K562 (cell line): Measurements from ENCODE around the gene STUB1. TPM values are rescaled to one million over a fixed set of nuclear protein-coding genes. Genes with fewer than 3 reads are reported as not detected.
A peak's percentile ranks its signal among the peaks of the same experiment; 100 is the strongest.

ENCODE experiments used
- BMI1 ChIP-seq: fragments of 150-350 bp; IDR thresholded peaks from 2 replicates; pipeline ENCODE4 v1.6.1; 2014; ENCODE audit warnings: low read length
- CBX5 ChIP-seq: IDR thresholded peaks from 2 replicates; pipeline ENCODE4 v1.6.1; 2014; ENCODE audit warnings: low read depth, borderline replicate concordance
- DDX20 ChIP-seq: fragments of 450-650 bp; IDR thresholded peaks from 2 replicates; pipeline ENCODE4 v1.6.1; 2016; ENCODE audit warnings: missing genetic modification characterization, low read depth, mild to moderate bottlenecking, missing compliant biosample characterization, moderate library complexity
- DIDO1 ChIP-seq: fragments of 450-650 bp; IDR thresholded peaks from 2 replicates; pipeline ENCODE4 v1.6.1; 2016; ENCODE audit warnings: low read depth, missing biosample characterization, missing genetic modification characterization
- EGR1 ChIP-seq: fragments of 450-650 bp; conservative IDR thresholded peaks from 2 replicates; pipeline ENCODE4 v1.6.1; 2017; ENCODE audit warnings: mild to moderate bottlenecking
- GATA2 ChIP-seq: sonication (generic); formaldehyde crosslinking; IDR thresholded peaks from 2 replicates; pipeline ENCODE4 v1.4.0; 2020; ENCODE audit warnings: mild to moderate bottlenecking, missing genetic modification reagents
- MIER1 ChIP-seq: fragments of 450-650 bp; IDR thresholded peaks from 2 replicates; pipeline ENCODE4 v1.6.1; 2016; ENCODE audit warnings: antibody characterized with exemption, mild to moderate bottlenecking, low read depth
- NEUROD1 ChIP-seq: fragments of 150-350 bp; IDR thresholded peaks from 2 replicates; pipeline ENCODE4 v1.6.1; 2014; ENCODE audit warnings: borderline replicate concordance, low read length, low read depth; ENCODE audit not compliant: partially characterized antibody
- NFYB ChIP-seq: IDR thresholded peaks from 2 replicates; pipeline ENCODE4 v1.6.1; 2011; ENCODE audit warnings: mild to moderate bottlenecking, moderate library complexity; ENCODE audit not compliant: insufficient read length; ENCODE audit errors: extremely low read depth
- NR1H2 ChIP-seq: sonication (generic); formaldehyde crosslinking; IDR thresholded peaks from 2 replicates; pipeline ENCODE4 v1.4.0; 2020; ENCODE audit warnings: mild to moderate bottlenecking, missing genetic modification reagents
- NR2F6 ChIP-seq: fragments of 450-650 bp; formaldehyde crosslinking; IDR thresholded peaks from 2 replicates; pipeline ENCODE4 v1.4.0; 2020; ENCODE audit warnings: mild to moderate bottlenecking
- PTBP1 ChIP-seq: fragments of 200-400 bp; formaldehyde crosslinking; IDR thresholded peaks from 2 replicates; pipeline ENCODE4 v1.6.1; 2017; ENCODE audit warnings: low read depth, low read length
- RB1 ChIP-seq: fragments of 450-650 bp; IDR thresholded peaks from 2 replicates; pipeline ENCODE4 v1.6.1; 2017; ENCODE audit warnings: low read depth, mild to moderate bottlenecking
- RBM17 ChIP-seq: fragments of 200-400 bp; formaldehyde crosslinking; IDR thresholded peaks from 2 replicates; pipeline ENCODE4 v1.6.1; 2017; ENCODE audit warnings: low read depth, mild to moderate bottlenecking, low read length, borderline replicate concordance
- SIRT6 ChIP-seq: IDR thresholded peaks from one replicate; pipeline ENCODE4 v1.6.1; 2012; ENCODE audit warnings: low read depth, mild to moderate bottlenecking, control low read depth, inconsistent platforms, low read length, moderate library complexity
- SMARCE1 ChIP-seq: fragments of 450-650 bp; IDR thresholded peaks from 2 replicates; pipeline ENCODE4 v1.7.1; 2016; ENCODE audit warnings: mild to moderate bottlenecking
- TFAM ChIP-seq: fragments of 250-450 bp; sonication (Bioruptor Pico); conservative IDR thresholded peaks from 2 replicates; pipeline ENCODE4 v1.5.0; 2021; ENCODE audit warnings: mild to moderate bottlenecking, moderate library complexity
- TSC22D4 ChIP-seq: fragments of 450-650 bp; IDR thresholded peaks from 2 replicates; pipeline ENCODE4 v1.6.1; 2016; ENCODE audit warnings: missing genetic modification characterization, missing biosample characterization, control low read depth
- ZBTB8A ChIP-seq: fragments of 450-650 bp; IDR thresholded peaks from 2 replicates; pipeline ENCODE4 v1.6.1; 2018; ENCODE audit warnings: mild to moderate bottlenecking, moderate library complexity; ENCODE audit not compliant: partially characterized antibody
- ZC3H8 ChIP-seq: fragments of 450-650 bp; IDR thresholded peaks from 2 replicates; pipeline ENCODE4 v1.6.1; 2017
- ZNF140 ChIP-seq: fragments of 250-450 bp; sonication (Bioruptor Pico); IDR thresholded peaks from 2 replicates; pipeline ENCODE4 v1.8.0; 2021; ENCODE audit warnings: moderate library complexity, mild to moderate bottlenecking, inconsistent platforms
- ZNF785 ChIP-seq: fragments of 250-450 bp; sonication (Bioruptor Pico); IDR thresholded peaks from 2 replicates; pipeline ENCODE4 v1.4.0; 2020; ENCODE audit warnings: mild to moderate bottlenecking
- polyA plus RNA-seq, 8 experiments: library from polyadenylated mRNA; depleted of rRNA in 4 of 8; stranded (reverse) in 5 of 8; unstranded in 3 of 8; fragments of >200 nt; fragmentation: Nextera tagmentation in 2 of 8; fragmentation: Illumina TruSeq in 1 of 8; extraction: Ambion mirVana in 2 of 8; extraction: Trizol in 1 of 8; gene quantifications; 2 replicates each; pipeline versions ENCODE4 v1.2.1 to v1.2.3, GENCODE V29; 2011 to 2014; ENCODE audit warnings: inconsistent platforms in 1 of 8, missing spikeins in 1 of 8
- total RNA-seq, 7 experiments: library from RNA; depleted of rRNA in 6 of 7; stranded (reverse); fragments of >200 nt in 6 of 7; fragmentation: Illumina TruSeq in 2 of 7; extraction: Trizol in 2 of 7; gene quantifications; 2 replicates each; pipeline versions ENCODE4 v1.2.1 to v1.2.3, GENCODE V29; 2011 to 2021; ENCODE audit warnings: low replicate concordance in 1 of 7
- TF ChIP-seq, protein P1 (sequence below): fragments of 250-450 bp; sonication (Bioruptor Pico); IDR thresholded peaks from 2 replicates; pipeline ENCODE4 v1.4.0; 2020
- TF ChIP-seq, protein P2 (sequence below): fragments of 450-650 bp; IDR thresholded peaks from 2 replicates; pipeline ENCODE4 v1.6.1; 2017; ENCODE audit warnings: mild to moderate bottlenecking, moderate library complexity
- TF ChIP-seq, protein P3 (sequence below): fragments of 250-450 bp; sonication (Bioruptor Pico); IDR thresholded peaks from 2 replicates; pipeline ENCODE4 v1.9.0; 2021; ENCODE audit warnings: mild to moderate bottlenecking
- TF ChIP-seq, protein P4 (sequence below): fragments of 250-450 bp; sonication (Bioruptor Pico); IDR thresholded peaks from 2 replicates; pipeline ENCODE4 v1.5.0; 2021

The STUB1 gene
- total and polyA plus RNA-seq, 9 of the 15 experiments (the other 6 are each of a cell fraction or from before 2014, with no cell fraction given) = 10.6 to 251 (median 152) TPM

DNA sequence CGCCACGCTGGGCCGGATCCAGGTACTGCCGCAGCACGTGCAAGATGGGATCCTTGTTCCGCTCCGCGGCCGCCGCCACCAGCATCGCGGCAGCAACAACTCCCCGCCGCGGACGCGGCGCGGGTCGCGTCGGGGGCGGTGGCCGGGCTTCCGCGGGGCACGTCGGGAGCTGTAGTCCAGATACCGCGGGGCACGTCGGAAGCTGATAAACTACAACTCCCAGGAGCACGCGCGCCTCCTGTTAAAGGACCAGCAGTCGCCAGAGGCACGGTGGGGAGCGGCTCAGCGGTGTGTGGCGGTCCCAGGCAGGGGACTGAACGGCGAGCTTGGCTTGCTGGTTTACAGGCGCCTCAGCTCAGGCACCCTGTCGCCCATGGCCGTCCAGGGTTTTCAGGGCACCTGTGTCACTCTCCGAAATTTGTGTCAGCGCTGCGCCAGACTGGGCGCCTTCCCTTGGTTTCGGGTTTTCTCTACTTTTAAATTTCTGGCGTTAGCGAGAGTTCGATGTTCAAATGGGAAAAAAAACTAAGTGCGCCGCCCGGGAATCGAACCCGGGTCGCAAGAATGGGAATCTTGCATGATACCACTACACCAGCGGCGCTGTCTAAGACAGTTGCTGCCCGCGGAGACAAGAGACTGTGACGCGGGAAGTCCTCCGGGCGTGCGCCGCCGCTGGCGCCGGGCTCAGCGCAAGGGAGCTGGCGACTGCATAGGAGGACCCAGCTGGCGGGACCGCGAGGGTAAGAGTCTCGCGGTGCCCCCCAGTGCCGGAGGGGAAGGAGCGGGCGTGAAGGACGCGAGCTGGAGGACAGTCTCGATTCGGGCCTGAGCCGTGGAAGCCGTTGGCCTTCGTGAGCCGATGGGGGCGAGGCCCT, 43.8 kb upstream of the STUB1 start, which contains the start of gene METTL26 (continued):
- TF ChIP-seq, protein P1, sequence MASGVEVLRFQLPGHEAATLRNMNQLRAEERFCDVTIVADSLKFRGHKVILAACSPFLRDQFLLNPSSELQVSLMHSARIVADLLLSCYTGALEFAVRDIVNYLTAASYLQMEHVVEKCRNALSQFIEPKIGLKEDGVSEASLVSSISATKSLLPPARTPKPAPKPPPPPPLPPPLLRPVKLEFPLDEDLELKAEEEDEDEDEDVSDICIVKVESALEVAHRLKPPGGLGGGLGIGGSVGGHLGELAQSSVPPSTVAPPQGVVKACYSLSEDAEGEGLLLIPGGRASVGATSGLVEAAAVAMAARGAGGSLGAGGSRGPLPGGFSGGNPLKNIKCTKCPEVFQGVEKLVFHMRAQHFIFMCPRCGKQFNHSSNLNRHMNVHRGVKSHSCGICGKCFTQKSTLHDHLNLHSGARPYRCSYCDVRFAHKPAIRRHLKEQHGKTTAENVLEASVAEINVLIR = no peak
- TF ChIP-seq SMARCE1 = no peak
- TF ChIP-seq SIRT6 = no peak
- no peak for TF ChIP-seq NR2F6 (CRISPR knock-in tag)
- TF ChIP-seq, protein P2, sequence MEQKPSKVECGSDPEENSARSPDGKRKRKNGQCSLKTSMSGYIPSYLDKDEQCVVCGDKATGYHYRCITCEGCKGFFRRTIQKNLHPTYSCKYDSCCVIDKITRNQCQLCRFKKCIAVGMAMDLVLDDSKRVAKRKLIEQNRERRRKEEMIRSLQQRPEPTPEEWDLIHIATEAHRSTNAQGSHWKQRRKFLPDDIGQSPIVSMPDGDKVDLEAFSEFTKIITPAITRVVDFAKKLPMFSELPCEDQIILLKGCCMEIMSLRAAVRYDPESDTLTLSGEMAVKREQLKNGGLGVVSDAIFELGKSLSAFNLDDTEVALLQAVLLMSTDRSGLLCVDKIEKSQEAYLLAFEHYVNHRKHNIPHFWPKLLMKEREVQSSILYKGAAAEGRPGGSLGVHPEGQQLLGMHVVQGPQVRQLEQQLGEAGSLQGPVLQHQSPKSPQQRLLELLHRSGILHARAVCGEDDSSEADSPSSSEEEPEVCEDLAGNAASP = no peak
- TF ChIP-seq CBX5 = no peak
- TF ChIP-seq DIDO1 (tag) = no peak
- TF ChIP-seq TSC22D4 (tag) = no peak
- TF ChIP-seq NFYB = no peak
- TF ChIP-seq EGR1 = peak; percentile 51
- TF ChIP-seq PTBP1 = no peak
- no peak for TF ChIP-seq ZBTB8A
- peak; percentile 87 for TF ChIP-seq RB1
- no peak for TF ChIP-seq ZNF140 (CRISPR knock-in tag)
- TF ChIP-seq, protein P3, sequence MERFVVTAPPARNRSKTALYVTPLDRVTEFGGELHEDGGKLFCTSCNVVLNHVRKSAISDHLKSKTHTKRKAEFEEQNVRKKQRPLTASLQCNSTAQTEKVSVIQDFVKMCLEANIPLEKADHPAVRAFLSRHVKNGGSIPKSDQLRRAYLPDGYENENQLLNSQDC (CRISPR knock-in tag) = peak; percentile 86; the same call in 1 of the 2 replicates
- no peak for TF ChIP-seq ZC3H8
- no peak for TF ChIP-seq TFAM (CRISPR knock-in tag)
- peak; percentile 80 for TF ChIP-seq NEUROD1
- TF ChIP-seq BMI1 = no peak
- TF ChIP-seq ZNF785 (CRISPR knock-in tag) = no peak
- TF ChIP-seq NR1H2 (CRISPR knock-in tag) = peak; percentile 28
- TF ChIP-seq, protein P4, sequence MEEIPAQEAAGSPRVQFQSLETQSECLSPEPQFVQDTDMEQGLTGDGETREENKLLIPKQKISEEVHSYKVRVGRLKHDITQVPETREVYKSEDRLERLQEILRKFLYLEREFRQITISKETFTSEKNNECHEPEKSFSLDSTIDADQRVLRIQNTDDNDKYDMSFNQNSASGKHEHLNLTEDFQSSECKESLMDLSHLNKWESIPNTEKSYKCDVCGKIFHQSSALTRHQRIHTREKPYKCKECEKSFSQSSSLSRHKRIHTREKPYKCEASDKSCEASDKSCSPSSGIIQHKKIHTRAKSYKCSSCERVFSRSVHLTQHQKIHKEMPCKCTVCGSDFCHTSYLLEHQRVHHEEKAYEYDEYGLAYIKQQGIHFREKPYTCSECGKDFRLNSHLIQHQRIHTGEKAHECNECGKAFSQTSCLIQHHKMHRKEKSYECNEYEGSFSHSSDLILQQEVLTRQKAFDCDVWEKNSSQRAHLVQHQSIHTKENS (CRISPR knock-in tag) = no peak
- no peak for TF ChIP-seq MIER1
- no peak for TF ChIP-seq RBM17
- TF ChIP-seq GATA2 (CRISPR knock-in tag) = no peak
- TF ChIP-seq DDX20 (tag) = no peak
